Activated T-cell treated with anti-CD3 and anti-CD28 coated beads, Interleukin-2, amount 50 U/mL, for 24 hours (primary cell): ENCODE data around the gene HEATR1.

ENCODE experiments used
- DNase-seq: peaks from one replicate; pipeline ENCODE4 v3.0.0-alpha.2; 2020
- H3K27ac Mint-ChIP-seq: 2 replicates; pipeline ENCODE4 v1.8.0; 2020; ENCODE audit warnings: mild to moderate bottlenecking, mixed read lengths
- H3K27me3 Mint-ChIP-seq: 2 replicates; pipeline ENCODE4 v1.8.0; 2020; ENCODE audit warnings: mixed read lengths
- H3K36me3 Mint-ChIP-seq: 2 replicates; pipeline ENCODE4 v1.8.0; 2020; ENCODE audit warnings: low read depth, mixed read lengths
- H3K4me1 Mint-ChIP-seq: 2 replicates; pipeline ENCODE4 v1.8.0; 2020; ENCODE audit warnings: low read depth, mixed read lengths
- H3K4me3 Mint-ChIP-seq: 2 replicates; pipeline ENCODE4 v1.8.0; 2020; ENCODE audit warnings: mild to moderate bottlenecking, moderate library complexity, mixed read lengths
- H3K9me3 Mint-ChIP-seq: 2 replicates; pipeline ENCODE4 v1.8.0; 2020; ENCODE audit warnings: mixed read lengths

HEATR1 gene

GRCh38 chr1:236568285-236568894 is 35.9 kb downstream of the HEATR1 start:
- peaks cover 99% of the 10 kb centered on the region for H3K36me3 Mint-ChIP-seq
- no peaks in the 10 kb centered on the region for H3K9me3 Mint-ChIP-seq
- no peaks in the 10 kb centered on the region for H3K27me3 Mint-ChIP-seq
- H3K4me3 Mint-ChIP-seq = no peak overlapping the region
- H3K4me1 Mint-ChIP-seq = peaks cover 5% of the 10 kb centered on the region
- H3K27ac Mint-ChIP-seq = no peak overlapping the region
- DNase-seq = no peak

- DNase-seq = no peak
- Mint-ChIP-seq H3K27me3 (no peaks in the 10 kb centered on the region), H3K4me1 (peaks cover 5% of the 10 kb centered on the region), H3K4me3 (no peak overlapping the region), H3K36me3 (peaks cover 98% of the 10 kb centered on the region), H3K27ac (peak overlapping the region; percentile 44), H3K9me3 (no peaks in the 10 kb centered on the region)
Measured at GRCh38 chr1:236565530-236565929, 38.8 kb downstream of the HEATR1 start.

GRCh38 chr1:236561976-236562375 is 42.3 kb downstream of the HEATR1 start:
- no peak for DNase-seq
- no peak overlapping the region for H3K4me3 Mint-ChIP-seq
- peaks cover 97% of the 10 kb centered on the region for H3K36me3 Mint-ChIP-seq
- peaks cover 5% of the 10 kb centered on the region for H3K4me1 Mint-ChIP-seq
- peak overlapping the region; percentile 67 for H3K27ac Mint-ChIP-seq
- no peaks in the 10 kb centered on the region for H3K27me3 Mint-ChIP-seq
- H3K9me3 Mint-ChIP-seq = no peaks in the 10 kb centered on the region

GRCh38 chr1:236560213-236560771 is 44.0 kb downstream of the HEATR1 start:
- no peak for DNase-seq
- no peaks in the 10 kb centered on the region for H3K9me3 Mint-ChIP-seq
- peaks cover 97% of the 10 kb centered on the region for H3K36me3 Mint-ChIP-seq
- peaks cover 5% of the 10 kb centered on the region for H3K4me1 Mint-ChIP-seq
- H3K4me3 Mint-ChIP-seq = no peak overlapping the region
- H3K27ac Mint-ChIP-seq = no peak overlapping the region
- no peaks in the 10 kb centered on the region for H3K27me3 Mint-ChIP-seq

- Mint-ChIP-seq H3K27ac (no peak overlapping the region), H3K36me3 (peaks cover 97% of the 10 kb centered on the region), H3K27me3 (no peaks in the 10 kb centered on the region), H3K4me1 (no peaks in the 10 kb centered on the region), H3K9me3 (no peaks in the 10 kb centered on the region), H3K4me3 (no peak overlapping the region)
- DNase-seq = no peak
Measured at GRCh38 chr1:236558846-236559245, 45.5 kb downstream of the HEATR1 start.

- H3K36me3 Mint-ChIP-seq = peaks cover 97% of the 10 kb centered on the region
- no peaks in the 10 kb centered on the region for H3K27me3 Mint-ChIP-seq
- H3K9me3 Mint-ChIP-seq = no peaks in the 10 kb centered on the region
- no peaks in the 10 kb centered on the region for H3K4me1 Mint-ChIP-seq
- DNase-seq = no peak
- no peak overlapping the region for H3K4me3 Mint-ChIP-seq
- no peak overlapping the region for H3K27ac Mint-ChIP-seq
Measured at GRCh38 chr1:236558081-236558480, 46.2 kb downstream of the HEATR1 start.

GRCh38 chr1:236556606-236557005 is 47.7 kb downstream of the HEATR1 start:
- Mint-ChIP-seq H3K4me1 (no peaks in the 10 kb centered on the region), H3K27me3 (no peaks in the 10 kb centered on the region), H3K27ac (no peak overlapping the region), H3K9me3 (no peaks in the 10 kb centered on the region), H3K36me3 (peaks cover 97% of the 10 kb centered on the region), H3K4me3 (no peak overlapping the region)
- DNase-seq = no peak

- Mint-ChIP-seq H3K36me3 (peaks cover 100% of the 10 kb centered on the region), H3K4me3 (no peak overlapping the region), H3K27ac (peak overlapping the region; percentile 81), H3K9me3 (no peaks in the 10 kb centered on the region), H3K27me3 (no peaks in the 10 kb centered on the region), H3K4me1 (no peaks in the 10 kb centered on the region)
- DNase-seq = no peak
Measured at GRCh38 chr1:236553370-236553769, 50.9 kb downstream of the HEATR1 start.

- DNase-seq = no peak
- peak overlapping the region; percentile 13 for H3K27ac Mint-ChIP-seq
- no peaks in the 10 kb centered on the region for H3K27me3 Mint-ChIP-seq
- H3K4me3 Mint-ChIP-seq = no peak overlapping the region
- no peaks in the 10 kb centered on the region for H3K9me3 Mint-ChIP-seq
- peaks cover 100% of the 10 kb centered on the region for H3K36me3 Mint-ChIP-seq
- no peaks in the 10 kb centered on the region for H3K4me1 Mint-ChIP-seq
Measured at GRCh38 chr1:236552901-236553300, 51.4 kb downstream of the HEATR1 start.

GRCh38 chr1:236552096-236552495 is 52.2 kb downstream of the HEATR1 start:
- Mint-ChIP-seq H3K36me3 (peaks cover 100% of the 10 kb centered on the region), H3K4me3 (no peak overlapping the region), H3K4me1 (peaks cover 2% of the 10 kb centered on the region), H3K27me3 (no peaks in the 10 kb centered on the region), H3K27ac (peak overlapping the region; percentile 51), H3K9me3 (no peaks in the 10 kb centered on the region)
- DNase-seq = no peak

- Mint-ChIP-seq H3K27me3 (no peaks in the 10 kb centered on the region), H3K4me1 (peaks cover 10% of the 10 kb centered on the region), H3K4me3 (no peak overlapping the region), H3K9me3 (no peaks in the 10 kb centered on the region), H3K36me3 (peaks cover 100% of the 10 kb centered on the region), H3K27ac (peak overlapping the region; percentile 51)
- DNase-seq = no peak
Measured at GRCh38 chr1:236550961-236551851, 53.1 kb downstream of the HEATR1 start.

GRCh38 chr1:236548452-236548851 is 55.9 kb downstream of the HEATR1 start:
- Mint-ChIP-seq H3K36me3 (peaks cover 100% of the 10 kb centered on the region), H3K9me3 (no peaks in the 10 kb centered on the region), H3K4me3 (no peak overlapping the region), H3K4me1 (peaks cover 31% of the 10 kb centered on the region), H3K27me3 (no peaks in the 10 kb centered on the region), H3K27ac (peak overlapping the region; percentile 81)
- no peak for DNase-seq

GRCh38 chr1:236545621-236546169 is 58.6 kb downstream of the HEATR1 start:
- H3K4me1 Mint-ChIP-seq = peaks cover 34% of the 10 kb centered on the region
- no peak overlapping the region for H3K4me3 Mint-ChIP-seq

GRCh38 chr1:236543065-236543669 is 61.1 kb downstream of the HEATR1 start:
- Mint-ChIP-seq H3K36me3 (peaks cover 99% of the 10 kb centered on the region), H3K9me3 (no peaks in the 10 kb centered on the region), H3K27me3 (no peaks in the 10 kb centered on the region), H3K27ac (peak overlapping the region; percentile 44), H3K4me1 (peaks cover 34% of the 10 kb centered on the region), H3K4me3 (no peak overlapping the region)
- no peak for DNase-seq

More at GRCh38 chr1:236545621-236546169, 58.6 kb downstream of the HEATR1 start:
- peak overlapping the region; percentile 88 for H3K27ac Mint-ChIP-seq
- H3K9me3 Mint-ChIP-seq = no peaks in the 10 kb centered on the region
- no peaks in the 10 kb centered on the region for H3K27me3 Mint-ChIP-seq
- H3K36me3 Mint-ChIP-seq = peaks cover 99% of the 10 kb centered on the region
- DNase-seq = no peak
